ENCODE data around the gene HMGCL.
"Not testable (repeated sequence)": the region's sequence is repeated elsewhere in the genome, so short reads cannot be mapped to it uniquely, and the experiment has no call there.

Gene HMGCL

GRCh38 chr1:23799570-23800399, 25.4 kb downstream of the HMGCL start:
- in situ Hi-C loops (cut with MboI; ENCODE audit: low sequenced_read_pairs), result loop anchor here (10.0 kb wide), 1 partner anchor 115 kb away; the partner anchor contains the start of gene CNR2

GRCh38 chr1:23799255-23799569, 26.0 kb downstream of the HMGCL start:
- in situ Hi-C loops (cut with MboI; ENCODE audit: low sequenced_read_pairs), result no loop called here

GRCh38 chr1:23798662-23799142, 26.5 kb downstream of the HMGCL start:
- in situ Hi-C loops (cut with MboI; ENCODE audit: low sequenced_read_pairs), result no loop called here

- in situ Hi-C loops (cut with MboI; ENCODE audit: low sequenced_read_pairs), result no loop called here
These were observed 27.5 kb downstream of the HMGCL start for GRCh38 chr1:23797478-23798448.

- in situ Hi-C loops (cut with MboI; ENCODE audit: low sequenced_read_pairs), result no loop called here
These were observed 28.6 kb downstream of the HMGCL start for GRCh38 chr1:23796466-23797271.

- in situ Hi-C loops (cut with MboI; ENCODE audit: low sequenced_read_pairs), result no loop called here
These were observed 29.4 kb downstream of the HMGCL start for GRCh38 chr1:23795676-23796465.

GRCh38 chr1:23794732-23795182, 30.5 kb downstream of the HMGCL start:
- in situ Hi-C loops (cut with MboI; ENCODE audit: low sequenced_read_pairs), result not testable (repeated sequence)

GRCh38 chr1:23793861-23794731, 31.1 kb downstream of the HMGCL start:
- in situ Hi-C loops (cut with MboI; ENCODE audit: low sequenced_read_pairs), result no loop called here

- in situ Hi-C loops (cut with MboI; ENCODE audit: low sequenced_read_pairs), result no loop called here
These were observed 32.0 kb downstream of the HMGCL start for GRCh38 chr1:23793018-23793781.

GRCh38 chr1:23792151-23792945, 32.9 kb downstream of the HMGCL start:
- in situ Hi-C loops (cut with MboI; ENCODE audit: low sequenced_read_pairs), result no loop called here

GRCh38 chr1:23791516-23792047, 33.6 kb downstream of the HMGCL start:
- in situ Hi-C loops (cut with MboI; ENCODE audit: low sequenced_read_pairs), result no loop called here

- in situ Hi-C loops (cut with MboI; ENCODE audit: low sequenced_read_pairs), result no loop called here
These were observed 34.3 kb downstream of the HMGCL start, which contains the start of gene LYPLA2 for GRCh38 chr1:23790696-23791515. Gene LYPLA2, plus strand, starts transcription at chr1:23791145. Its CDS starts 1,538 bp downstream, at chr1:23792683.

GRCh38 chr1:23788695-23789094, 36.5 kb downstream of the HMGCL start:
- in situ Hi-C loops (cut with MboI; ENCODE audit: low sequenced_read_pairs), result no loop called here

- in situ Hi-C loops (cut with MboI; ENCODE audit: low sequenced_read_pairs), result no loop called here
These were observed 37.5 kb downstream of the HMGCL start for GRCh38 chr1:23787701-23788100.

- in situ Hi-C loops (cut with MboI; ENCODE audit: low sequenced_read_pairs), result no loop called here
These were observed 40.4 kb downstream of the HMGCL start for GRCh38 chr1:23784846-23785245.

GRCh38 chr1:23783141-23783540, 42.1 kb downstream of the HMGCL start:
- in situ Hi-C loops (cut with MboI; ENCODE audit: low sequenced_read_pairs), result not testable (repeated sequence)
